T47D (cell line): ENCODE measurements around the gene MICAL3.

Experiments
- DNase-seq, 2 experiments: peaks; one replicate each; pipeline versions ENCODE4 v3.0.0 to v3.0.0-alpha.2; 2011 to 2012; ENCODE audit warnings: low read depth in 1 of 2, low spot score in 1 of 2
- JUND ChIP-seq: IDR thresholded peaks from 2 replicates; pipeline ENCODE4 v1.6.1; 2012; ENCODE audit warnings: low read depth
- in situ Hi-C: cut with HindIII; loops from 2 replicates; pipeline ENCODE4 v1.10.0; 2016; ENCODE audit warnings: low sequenced_read_pairs, low pct_unique_long_range_greater_than_20kb

MICAL3 gene

DNA sequence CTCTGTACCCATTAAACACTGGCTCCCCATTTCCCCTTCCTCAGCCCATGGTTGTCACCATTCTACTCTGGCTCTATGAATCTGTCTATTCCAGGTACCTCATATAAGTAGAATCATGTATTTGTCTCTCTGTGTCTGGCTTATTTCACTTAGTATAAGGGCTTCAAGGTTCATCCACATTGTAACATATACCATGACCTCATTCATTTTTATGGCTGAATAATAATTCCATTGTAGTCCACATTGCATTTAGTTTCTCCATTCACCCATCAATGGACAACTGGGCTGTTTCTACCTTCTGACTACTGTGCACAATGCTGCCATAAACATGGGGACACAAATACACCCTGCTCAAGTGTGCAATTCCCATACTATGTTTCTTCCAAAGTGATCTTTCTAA lies 97.3 kb downstream of the MICAL3 start:
- DNase-seq, result no peak
- in situ Hi-C loops, result no loop called here
- no peak for TF ChIP-seq JUND

DNA sequence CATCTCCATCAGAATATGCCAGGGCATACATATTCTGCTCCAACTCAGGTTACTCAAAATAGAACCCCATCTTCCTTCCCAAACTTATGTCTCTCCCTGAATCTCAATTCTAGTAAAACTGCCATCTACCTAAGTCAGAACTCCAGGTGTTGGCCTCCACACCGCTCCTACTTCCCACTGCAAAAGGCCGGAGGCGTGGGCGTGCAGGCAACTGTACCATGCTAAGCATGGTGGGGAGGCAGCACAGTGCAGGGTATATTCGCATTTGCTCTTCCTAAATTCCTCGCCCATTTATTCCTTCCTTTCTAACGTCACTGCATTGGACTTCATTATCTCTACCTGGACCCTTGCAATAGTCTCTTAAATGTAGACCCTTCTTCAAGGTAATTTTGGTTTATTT lies 97.8 kb downstream of the MICAL3 start:
- no peak for TF ChIP-seq JUND
- DNase-seq, result no peak
- in situ Hi-C loops, result no loop called here

DNA sequence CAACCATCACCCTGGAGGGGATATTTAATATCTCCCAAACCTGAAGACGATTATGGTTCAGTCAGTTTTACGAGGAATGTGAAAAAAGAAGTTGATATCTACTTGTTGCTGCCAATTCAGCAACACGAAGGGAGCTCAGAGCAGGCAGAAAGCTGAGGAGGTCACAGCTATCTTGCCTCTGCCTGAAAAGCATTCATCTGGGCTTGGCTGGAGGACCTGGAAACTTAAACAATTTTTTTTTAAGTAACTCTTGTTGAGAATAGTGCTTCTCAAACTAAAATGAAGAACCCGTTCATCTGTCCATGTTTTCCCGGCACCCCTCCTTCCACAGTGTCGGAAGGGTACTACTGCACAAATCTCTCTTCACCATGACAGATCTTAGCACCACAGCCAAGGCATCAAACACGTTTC lies 98.9 kb downstream of the MICAL3 start:
- TF ChIP-seq JUND, result no peak
- in situ Hi-C loops, result no loop called here
- no peak for DNase-seq

DNA sequence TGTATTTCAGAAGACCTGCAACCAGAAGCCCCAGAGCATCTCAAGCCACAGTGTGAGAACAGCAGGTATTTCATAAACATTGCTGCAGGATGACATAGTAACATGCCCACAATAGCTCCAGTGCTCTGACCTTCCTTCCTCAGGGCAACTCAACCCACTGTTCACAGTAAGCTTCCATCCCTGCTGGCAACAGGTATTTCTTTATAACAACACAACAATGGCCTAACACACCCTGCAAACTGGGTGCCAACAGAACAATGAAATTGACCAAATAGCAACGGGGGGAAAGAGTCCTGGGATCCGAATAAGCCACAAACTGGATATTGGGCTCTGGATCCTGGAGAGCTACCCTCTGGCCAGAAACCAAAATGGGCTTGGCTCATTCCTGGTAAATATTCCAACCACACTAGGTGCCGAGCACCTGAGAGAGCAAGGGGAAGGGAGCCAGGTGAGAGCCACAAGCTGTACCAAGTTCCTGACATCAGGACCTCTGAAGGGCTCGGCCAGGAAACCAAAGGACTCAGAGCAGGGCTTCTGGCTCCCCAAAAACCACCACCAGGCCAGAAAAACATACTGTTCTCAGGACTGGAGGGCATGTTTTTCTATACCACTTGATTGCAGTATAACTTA lies 99.5 kb downstream of the MICAL3 start:
- in situ Hi-C loops, result no loop called here
- no peak for TF ChIP-seq JUND
- DNase-seq, result peak in 1 of 2 experiments; percentile 56

DNA sequence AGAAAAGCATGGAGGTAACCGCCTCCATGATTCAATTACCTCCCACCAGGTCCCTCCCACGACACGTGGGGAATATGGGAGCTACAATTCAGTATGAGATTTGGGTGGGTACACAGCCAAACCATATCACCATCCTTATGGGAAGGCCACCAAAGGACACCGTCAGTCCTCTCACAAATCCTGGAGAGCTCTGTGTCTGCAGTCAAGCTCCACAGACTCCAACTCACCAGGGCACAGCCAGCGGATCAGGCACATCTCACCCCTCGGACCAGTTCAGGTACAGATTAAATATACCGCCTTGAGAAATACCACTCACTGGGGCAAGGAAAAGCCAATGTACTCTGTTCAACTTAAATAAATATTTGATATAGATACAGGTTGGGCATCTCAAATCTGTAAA lies 100.3 kb downstream of the MICAL3 start:
- in situ Hi-C loops, result no loop called here
- DNase-seq, result no peak
- no peak for TF ChIP-seq JUND

DNA sequence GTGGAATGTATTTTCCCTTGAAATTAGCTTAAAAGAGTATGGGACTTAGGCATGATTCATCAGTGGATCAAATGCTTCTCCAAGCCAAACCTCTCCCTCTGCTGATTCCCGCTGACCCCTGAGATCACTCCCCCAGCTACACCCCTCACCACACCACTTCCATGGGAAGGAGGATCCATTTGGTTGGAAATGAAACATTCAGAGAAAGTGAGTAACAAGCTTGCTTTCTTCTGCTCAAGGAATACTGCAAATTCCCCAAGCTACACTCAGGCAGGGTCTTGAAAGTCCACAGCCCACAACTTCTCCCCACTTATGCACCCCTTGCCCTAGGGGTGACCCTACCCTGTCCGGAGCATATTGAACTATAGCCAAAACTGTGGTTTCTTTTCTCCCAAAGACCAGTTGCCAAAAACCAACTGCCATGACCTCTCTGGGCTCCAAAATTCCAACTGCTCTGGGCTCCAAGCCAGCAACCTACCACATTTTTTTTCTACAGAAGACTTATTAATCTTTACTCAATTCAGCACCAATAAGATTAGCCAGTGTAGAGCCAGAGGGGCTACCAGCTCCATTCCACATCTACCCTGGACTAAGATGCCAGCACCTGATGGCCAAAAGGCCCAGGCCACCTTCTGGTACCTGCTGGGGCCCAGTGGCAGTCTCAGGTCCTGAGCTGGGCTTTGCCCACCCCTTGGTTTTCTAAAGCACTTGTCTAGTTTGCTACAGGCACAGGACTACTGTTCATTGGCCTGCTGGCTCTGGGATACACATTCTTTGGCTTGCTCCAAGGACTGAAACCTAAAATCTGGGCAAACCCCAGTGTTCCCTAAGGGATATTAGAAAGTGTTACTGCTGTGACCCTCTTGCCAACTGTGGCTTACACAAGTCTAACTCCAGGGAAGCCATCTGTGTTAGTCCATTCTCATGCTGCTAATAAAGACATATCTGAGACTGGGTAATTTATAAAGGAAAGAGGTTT lies 101.1 kb downstream of the MICAL3 start:
- in situ Hi-C loops, result no loop called here

DNA sequence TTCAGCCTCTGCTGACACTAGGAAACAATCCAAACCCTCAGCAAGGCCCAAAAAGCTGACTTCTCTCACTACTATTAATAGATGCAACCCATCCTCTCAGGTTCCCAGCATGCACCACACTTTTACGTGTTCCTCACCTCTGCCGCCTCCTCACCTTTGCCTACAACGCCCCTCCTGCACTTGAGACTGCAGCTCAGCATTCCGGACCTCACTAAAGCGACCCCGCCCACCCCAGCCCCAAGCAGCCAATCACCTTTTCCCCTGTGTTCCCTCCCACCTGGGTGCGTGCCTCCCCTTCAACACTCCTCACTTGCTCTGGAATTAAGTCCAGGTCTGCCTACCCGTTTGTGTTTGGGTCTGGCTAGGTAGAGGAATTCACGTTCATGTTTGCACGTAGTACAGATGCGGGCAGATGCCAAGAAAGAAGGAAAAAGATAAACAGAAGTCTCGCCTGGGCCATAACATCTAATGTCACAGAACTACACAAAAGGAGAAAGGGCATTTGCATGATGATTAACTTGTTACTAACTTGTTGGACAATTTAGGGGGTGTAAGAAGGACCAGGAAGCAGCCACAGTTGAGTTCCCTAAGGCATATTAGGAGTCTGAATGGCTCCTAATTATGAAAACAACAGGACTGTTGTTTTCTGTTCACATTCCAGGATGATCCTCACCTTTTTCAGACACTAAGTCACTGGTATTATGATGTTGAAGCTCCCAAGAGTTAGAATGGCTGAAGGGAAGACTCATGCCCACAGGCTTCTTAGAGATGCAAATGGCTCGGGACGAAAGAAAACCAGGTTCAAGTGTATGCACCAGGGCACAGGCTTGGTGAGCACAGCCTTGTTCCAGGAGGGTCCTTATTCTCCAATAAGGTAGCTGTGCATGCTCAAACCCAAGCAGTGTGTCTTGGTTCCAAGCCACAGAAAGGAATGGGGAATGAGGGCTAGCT lies 102.2 kb downstream of the MICAL3 start:
- in situ Hi-C loops, result no loop called here
- no peak for TF ChIP-seq JUND
- DNase-seq, result peak; percentile 37 to 76

More for the DNA sequence above, 101.1 kb downstream of the MICAL3 start:
- no peak for TF ChIP-seq JUND
- peak in 1 of 2 experiments; percentile 48 for DNase-seq

DNA sequence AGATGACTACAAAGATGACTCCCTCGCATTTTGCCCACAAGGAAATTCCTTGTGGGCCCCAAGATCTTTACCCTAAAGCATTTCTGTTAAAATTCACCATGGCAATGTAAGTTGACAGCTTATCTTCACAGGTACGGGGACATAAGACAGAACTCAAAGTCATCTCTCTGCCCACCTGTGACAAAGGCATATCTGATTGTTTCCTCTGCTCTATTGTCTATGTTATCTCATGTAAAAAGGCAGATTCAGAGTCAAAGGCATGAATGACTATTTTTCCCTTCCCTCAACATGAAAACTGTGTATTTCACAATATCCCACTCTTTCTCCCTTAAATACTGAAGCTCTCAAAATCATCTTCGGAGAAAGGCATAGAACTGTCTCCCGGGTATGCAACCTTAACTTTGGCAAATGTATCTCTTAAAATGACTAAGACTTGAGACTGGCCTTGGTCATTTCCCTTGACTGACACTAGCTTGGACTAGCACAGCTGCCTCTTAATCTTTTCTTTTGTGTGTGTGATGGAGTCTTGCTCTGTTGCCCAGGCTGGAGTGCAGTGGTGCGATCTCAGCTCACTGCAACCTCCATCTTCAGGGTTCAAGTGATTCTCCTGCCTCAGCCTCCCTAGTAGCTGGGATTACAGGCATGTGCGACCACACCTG lies 103.2 kb downstream of the MICAL3 start:
- in situ Hi-C loops, result no loop called here
- no peak for DNase-seq
- no peak for TF ChIP-seq JUND

DNA sequence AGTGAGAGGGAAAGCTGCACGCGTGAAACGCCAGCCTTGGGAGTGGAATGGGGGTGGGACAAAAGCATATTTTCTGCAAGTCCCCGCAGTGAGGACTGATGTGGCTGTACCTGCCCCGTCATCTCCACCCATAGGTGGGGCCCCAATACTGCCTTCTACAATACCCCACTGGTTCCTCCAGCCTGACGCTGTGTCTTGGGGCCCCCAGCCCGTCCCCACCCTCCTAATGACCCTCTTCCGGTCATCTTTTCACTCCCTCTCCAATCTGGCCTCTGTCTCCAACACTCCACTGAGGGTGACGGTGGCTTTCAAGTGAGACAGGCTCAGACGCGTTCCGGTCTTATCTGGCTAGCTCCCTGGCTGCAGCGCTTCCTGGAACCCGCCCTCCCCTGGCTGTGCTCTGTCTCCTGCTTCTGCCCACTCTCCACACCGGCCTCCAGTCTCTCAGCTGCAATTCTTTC lies 104.2 kb downstream of the MICAL3 start:
- in situ Hi-C loops, result no loop called here

DNA sequence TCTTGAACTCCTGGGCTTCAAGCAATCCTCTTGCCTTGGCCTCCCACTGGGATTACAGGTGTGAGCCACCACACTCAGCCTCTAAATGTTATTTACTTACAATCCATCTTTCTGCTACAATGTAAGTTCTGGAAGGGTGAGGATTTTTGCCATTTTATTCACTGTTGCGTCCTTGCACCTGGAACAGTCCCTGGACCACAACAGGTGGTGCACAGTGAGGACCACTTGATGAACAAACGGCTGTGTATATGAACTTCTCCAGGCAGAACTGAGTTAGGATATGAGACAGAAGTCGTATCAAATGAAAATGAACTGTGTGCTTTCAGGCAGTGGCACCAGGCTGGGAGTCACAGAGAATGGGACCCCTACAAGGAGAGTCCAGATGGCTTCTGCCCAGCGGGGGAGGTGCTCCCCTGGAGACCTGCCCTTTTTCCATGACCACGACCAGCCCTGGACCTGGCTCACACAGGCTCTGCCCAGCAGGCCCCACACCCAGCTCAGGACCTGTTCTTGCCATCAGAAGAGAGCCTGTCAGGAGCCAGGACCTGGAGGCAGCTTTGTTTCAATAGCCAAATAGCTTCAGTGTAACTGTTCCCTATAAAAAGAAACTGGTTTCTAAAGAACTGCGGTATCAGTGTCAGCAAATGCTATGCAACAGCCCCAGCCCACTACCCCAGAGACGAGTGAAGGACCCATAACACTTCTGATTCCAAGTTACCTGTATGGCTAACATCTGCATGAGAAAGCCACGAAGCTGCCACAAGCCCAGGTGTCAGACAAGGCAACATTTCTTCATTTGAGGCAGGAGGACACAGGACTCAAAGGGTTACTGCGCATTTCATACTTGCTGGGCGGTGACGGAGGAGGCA lies 104.9 kb downstream of the MICAL3 start:
- TF ChIP-seq JUND, result no peak
- in situ Hi-C loops, result no loop called here
- DNase-seq, result no peak

More for the DNA sequence above, 104.2 kb downstream of the MICAL3 start:
- no peak for TF ChIP-seq JUND
- DNase-seq, result no peak

DNA sequence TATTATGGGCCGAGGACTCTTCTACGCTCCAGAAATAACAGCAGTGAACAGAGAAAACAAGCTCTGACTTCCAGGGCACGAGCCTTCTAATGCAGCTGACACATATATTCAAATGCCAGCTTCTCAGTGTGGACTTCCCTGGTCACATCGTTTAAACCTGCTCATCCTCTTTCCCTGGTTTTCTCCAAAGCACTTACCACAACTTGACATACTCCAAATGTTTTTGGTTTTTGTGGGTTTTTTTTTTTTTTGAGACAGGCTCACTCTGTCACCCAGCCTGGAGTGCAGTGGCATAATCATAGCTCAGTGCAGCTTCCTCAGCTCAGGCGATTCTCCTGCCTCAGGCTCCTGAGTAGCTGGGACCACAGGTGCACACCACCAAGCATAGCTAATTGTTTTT lies 105.5 kb downstream of the MICAL3 start:
- TF ChIP-seq JUND, result no peak
- in situ Hi-C loops, result no loop called here

More for the DNA sequence above, 105.5 kb downstream of the MICAL3 start:
- DNase-seq, result peak in 1 of 2 experiments; percentile 61
